GM21717 (cell line): ENCODE results near the gene PARD3B.

ENCODE experiments used
- ATAC-seq: cut with Tn5 transposase; IDR thresholded peaks from one replicate; pipeline ENCODE4 v1.9.1; 2021; ENCODE audit warnings: mild to moderate bottlenecking, moderate library complexity; ENCODE audit not compliant: unreplicated experiment

Gene PARD3B

GRCh38 chr2:205619600-205619999, 1074.3 kb downstream of the PARD3B start:
- ATAC-seq, result no peak

GRCh38 chr2:205627085-205627484, 1081.8 kb downstream of the PARD3B start:
- ATAC-seq, result no peak

GRCh38 chr2:205628422-205628821, 1083.1 kb downstream of the PARD3B start:
- no peak for ATAC-seq

- no peak for ATAC-seq
Observed at GRCh38 chr2:205629091-205629776, 1084.0 kb downstream of the PARD3B start.

- ATAC-seq, result no peak
Observed at GRCh38 chr2:205633994-205634393, 1088.7 kb downstream of the PARD3B start.

- no peak for ATAC-seq
Observed at GRCh38 chr2:205636549-205637319, 1091.5 kb downstream of the PARD3B start.

GRCh38 chr2:205637320-205637602, 1092.0 kb downstream of the PARD3B start:
- no peak for ATAC-seq

GRCh38 chr2:205637779-205638503, 1092.7 kb downstream of the PARD3B start:
- no peak for ATAC-seq

GRCh38 chr2:205640716-205641115, 1095.4 kb downstream of the PARD3B start:
- ATAC-seq, result no peak

GRCh38 chr2:205642599-205643356, 1097.5 kb downstream of the PARD3B start:
- ATAC-seq, result no peak

GRCh38 chr2:205643391-205643885, 1098.2 kb downstream of the PARD3B start:
- ATAC-seq, result no peak

- no peak for ATAC-seq
Observed at GRCh38 chr2:205644018-205644417, 1098.7 kb downstream of the PARD3B start.

GRCh38 chr2:205646680-205647079, 1101.4 kb downstream of the PARD3B start:
- peak; percentile 99 for ATAC-seq

- no peak for ATAC-seq
Observed at GRCh38 chr2:205650450-205650849, 1105.2 kb downstream of the PARD3B start.

GRCh38 chr2:205650931-205651330, 1105.7 kb downstream of the PARD3B start:
- no peak for ATAC-seq

- ATAC-seq, result no peak
Observed at GRCh38 chr2:205651719-205652118, 1106.4 kb downstream of the PARD3B start.

- ATAC-seq, result no peak
Observed at GRCh38 chr2:205654878-205655605, 1109.8 kb downstream of the PARD3B start.

GRCh38 chr2:205655779-205656456, 1110.6 kb downstream of the PARD3B start:
- ATAC-seq, result no peak

- ATAC-seq, result no peak
Observed at GRCh38 chr2:205656461-205656860, 1111.2 kb downstream of the PARD3B start.

- ATAC-seq, result no peak
Observed at GRCh38 chr2:205656941-205657340, 1111.7 kb downstream of the PARD3B start.
